ENCODE measurements around the gene JAZF1.

Gene JAZF1

DNA sequence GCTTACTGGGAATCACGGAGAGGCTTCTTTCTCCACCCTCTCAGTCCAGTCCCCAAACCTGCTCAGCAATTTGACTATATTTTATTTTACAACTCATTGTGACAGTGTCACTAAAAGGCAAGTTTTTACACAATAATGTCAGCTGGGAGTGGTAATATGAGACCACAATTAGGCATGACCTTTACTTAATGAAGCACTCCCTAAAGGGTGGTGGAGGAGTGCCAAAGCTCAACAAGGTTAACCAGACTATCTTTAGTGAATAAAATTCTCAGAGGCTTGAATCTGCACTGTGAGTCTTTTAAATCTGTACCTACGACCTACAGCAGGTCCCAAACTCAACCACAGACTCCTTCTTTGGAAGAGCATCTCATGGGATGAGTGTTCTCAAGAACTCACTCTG, 225.0 kb downstream of the JAZF1 start:
- no peak for DNase-seq

DNA sequence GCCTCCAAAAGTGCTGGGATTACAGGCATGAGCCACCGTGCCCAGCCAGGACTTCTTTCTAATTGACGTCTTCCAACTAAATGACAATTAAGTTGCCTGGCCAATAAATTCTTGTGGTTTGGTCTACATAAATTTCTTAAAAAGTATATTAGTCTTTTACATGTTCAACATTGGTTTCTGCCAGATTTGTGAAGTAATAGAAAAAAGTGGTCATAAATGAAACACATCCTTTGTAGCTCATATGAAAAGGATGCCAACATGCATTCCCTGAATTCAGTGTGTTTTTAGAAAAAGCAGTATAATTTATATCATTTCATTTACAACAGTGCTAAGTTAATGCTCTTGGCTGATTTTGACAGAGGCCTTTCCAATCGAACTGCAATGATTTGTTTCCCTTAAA, 225.6 kb downstream of the JAZF1 start:
- DNase-seq = no peak

DNA sequence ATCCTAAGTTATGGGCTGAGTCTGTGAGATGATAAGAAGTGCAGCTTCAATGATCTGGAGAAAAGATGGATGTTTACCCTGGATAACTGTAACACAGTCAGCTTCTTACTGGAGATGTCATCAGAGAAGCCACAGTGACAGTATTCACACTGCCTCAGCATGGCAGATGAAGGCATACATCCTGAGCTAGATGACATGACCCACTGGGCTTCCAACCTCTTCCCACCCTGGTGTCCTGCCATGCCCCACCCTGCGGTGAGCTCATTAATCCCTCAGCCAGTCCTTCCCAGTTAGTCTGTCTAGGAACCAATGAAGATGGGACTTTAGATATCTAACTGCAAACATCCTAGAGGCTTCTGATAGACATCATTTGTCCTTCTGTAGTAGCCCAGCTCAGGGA, 226.8 kb downstream of the JAZF1 start:
- no peak for DNase-seq

DNA sequence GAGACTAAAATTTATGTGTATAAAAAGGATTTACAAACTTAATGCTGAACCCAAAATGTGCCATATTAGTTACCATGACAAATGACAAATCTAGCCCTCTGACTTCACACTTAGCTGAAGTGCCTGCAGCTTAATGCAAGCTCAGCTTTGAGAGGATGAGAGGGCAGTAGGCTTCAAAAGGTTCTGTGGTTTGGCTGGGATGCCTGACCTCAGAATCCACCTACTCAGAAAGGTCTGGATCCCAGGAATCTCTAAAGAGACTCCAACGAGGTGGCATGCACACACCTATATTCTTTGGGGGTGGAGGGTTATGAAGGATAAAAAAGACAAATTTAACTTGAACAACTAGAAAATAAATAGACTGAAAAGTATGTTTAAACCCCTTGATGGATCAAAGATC, 227.2 kb downstream of the JAZF1 start:
- no peak for DNase-seq

DNA sequence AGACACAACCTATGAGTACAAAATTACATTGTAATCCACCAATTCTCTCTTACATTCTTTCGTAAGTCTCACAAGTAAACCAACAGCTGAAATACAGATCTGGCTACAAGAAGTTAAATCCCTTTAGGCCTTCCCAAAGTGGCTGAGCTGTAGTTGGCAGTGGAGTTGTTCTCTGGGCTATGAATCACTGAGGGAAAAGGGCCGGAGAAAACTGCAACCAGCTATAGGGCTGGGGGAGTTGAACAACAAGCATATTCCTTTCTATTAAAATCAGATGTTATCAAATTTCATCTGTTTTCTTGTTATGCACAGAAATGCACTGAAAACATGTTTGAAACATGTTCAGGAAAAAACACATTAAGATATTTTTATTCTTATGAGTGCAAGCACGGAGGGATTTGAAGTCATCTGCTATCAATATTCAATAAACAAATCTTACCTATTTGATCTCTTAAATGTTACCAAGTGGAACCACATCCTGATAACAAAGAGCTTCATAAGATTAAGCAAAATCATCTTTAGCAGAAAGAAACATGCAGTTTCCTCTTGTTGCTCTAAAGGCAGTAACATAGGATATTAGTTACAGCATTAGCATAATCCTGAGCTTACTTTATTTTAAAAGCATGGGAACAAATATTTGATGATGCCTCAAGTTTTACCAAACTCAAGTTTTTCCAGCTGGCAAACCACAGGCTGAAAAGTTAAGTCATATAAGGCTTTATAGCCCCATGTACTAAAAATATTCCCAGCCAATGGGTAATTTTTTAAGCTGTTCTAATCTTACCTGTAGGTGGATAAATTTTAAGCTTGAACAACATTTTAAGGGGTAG, 227.9 kb downstream of the JAZF1 start:
- DNase-seq = no peak

DNA sequence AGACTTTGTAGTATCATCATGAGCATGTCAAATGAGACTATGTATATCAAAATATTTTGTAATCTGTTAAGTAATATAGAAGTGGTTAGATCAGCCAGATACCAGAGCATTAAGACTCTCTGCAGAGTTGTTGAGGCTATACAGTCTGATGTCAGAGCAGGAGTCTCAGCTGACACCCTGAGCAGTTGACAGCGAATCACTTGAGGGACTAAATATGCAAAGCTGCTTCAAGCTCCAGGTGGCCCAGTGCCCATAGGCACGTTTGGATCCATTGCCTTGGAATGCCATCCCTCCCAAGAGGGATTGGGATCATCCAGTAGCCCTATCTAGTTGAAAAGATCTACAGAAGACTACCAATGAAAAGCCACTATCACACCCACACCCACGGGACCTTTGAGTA, 230.5 kb downstream of the JAZF1 start:
- DNase-seq = no peak

DNA sequence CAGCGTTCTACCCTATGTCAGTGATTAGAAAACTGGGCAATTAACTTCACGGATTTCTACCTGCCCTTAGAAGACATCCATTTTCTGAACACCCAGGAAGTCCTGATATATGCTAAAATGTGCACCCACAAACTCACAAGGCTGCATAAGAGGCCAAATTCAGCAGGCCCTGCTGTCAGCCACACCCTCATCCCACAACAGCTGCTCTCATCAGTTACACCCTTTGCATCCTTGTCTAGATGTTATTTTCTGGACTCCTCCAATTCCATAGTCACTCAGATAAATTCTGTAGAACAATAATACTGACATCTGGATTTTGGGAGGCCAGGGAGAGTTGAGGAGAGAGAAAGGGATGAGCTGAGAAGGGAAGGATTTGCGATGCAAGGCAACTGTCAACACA, 231.7 kb downstream of the JAZF1 start:
- no peak for DNase-seq

DNA sequence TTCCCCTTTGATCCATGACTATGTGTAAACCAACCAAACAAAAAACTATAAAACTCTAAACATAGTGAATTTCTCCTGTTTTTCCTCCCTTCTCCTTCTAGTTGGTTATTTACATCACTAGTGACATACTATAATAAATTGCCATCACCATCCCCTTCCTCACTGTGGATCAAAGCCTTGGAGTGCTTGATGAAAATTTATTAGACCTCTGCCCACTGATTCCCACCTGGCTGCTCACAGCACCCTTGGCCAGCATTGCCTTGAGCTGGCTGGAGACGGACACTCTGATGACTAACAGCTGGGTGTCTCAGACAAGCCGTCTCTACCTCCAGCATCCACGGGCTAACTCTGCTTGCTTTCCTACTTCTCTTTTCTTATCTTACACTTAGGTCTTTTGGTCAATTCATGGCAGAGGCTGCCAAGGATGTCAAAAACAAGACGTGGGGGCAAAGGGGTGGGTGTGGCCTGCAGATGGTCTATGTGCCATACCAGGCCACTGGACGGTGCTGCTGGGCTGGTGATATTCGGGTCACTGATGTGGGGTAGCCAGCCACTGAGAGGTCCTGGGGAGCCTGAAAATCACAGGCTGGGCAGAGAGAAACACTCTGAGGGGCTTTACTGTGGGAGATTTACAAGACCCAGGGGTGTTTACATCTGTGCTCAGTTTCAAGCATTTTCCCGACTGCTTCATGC, 232.9 kb downstream of the JAZF1 start:
- no peak for DNase-seq

DNA sequence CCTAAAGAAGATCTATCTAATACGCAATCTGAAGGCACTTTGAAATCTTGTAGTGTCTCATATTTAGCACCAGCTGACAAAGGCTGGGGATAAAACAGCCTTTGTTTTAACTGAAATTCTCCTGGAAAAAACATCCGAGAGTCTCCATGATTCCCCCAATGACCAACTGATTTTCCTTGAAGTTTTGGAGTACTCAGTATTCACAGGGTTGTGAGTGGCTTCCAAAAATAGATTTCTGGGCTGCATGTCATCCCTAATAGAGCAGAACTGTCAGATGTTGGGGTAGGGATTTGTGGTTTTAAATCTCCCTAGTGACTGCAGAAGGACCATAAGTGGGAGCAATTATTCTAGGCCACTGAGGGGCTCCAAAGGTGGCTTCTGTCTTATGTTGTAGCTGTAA, 234.2 kb downstream of the JAZF1 start:
- no peak for DNase-seq

DNA sequence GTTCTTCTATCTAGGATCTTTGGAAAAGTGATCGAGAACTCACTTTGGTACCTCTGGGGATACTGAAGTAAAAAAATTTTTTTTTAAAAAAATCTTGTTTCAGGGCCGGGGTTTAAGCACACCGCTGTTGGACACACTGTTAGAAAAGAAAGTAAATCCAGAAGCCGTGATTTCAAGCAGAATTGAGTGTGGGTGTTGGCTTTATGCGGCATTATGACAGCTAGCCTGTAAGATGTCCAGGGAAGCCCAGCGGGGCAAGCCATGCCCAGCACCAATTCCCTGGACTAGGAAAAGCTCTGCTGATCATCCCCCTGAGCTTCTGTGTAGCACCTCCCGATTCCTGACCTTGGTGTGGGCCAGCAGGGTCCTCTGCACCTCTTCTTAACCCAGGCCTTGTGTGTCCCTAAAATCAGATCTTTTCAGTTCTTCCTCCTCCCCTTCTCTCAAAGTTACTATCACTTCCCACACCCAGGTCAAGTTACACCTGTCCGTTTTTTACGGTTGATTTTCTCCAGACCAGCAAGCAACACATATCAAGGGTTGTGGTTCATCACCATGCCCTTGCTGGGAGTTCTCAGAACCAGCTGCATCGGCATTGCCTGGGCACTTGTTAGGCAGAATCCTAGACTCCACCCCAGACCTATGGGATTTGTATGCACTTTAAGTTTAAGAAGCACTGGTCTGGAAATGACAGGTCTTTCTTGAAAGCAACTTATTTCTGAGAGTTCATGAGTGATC, 235.4 kb downstream of the JAZF1 start:
- DNase-seq = no peak

DNA sequence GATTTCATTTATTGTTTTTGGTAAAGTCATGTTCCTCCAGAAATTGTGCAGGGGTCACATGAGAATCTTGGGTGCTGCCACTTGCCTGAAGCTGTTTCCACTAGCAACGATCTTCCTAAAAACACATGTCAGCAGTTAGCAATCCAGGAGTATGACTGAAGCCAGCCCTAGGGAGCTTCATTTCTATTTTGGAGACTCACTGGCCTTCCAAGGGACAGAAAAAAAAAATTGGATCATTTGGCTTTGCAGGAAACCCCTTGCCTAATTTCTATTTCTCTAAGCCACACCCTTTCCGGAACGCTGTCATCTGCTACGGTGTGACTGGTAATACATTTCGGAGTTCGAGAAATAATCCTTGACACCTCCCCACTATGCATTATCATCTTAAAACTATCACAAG, 236.0 kb downstream of the JAZF1 start:
- no peak for DNase-seq

DNA sequence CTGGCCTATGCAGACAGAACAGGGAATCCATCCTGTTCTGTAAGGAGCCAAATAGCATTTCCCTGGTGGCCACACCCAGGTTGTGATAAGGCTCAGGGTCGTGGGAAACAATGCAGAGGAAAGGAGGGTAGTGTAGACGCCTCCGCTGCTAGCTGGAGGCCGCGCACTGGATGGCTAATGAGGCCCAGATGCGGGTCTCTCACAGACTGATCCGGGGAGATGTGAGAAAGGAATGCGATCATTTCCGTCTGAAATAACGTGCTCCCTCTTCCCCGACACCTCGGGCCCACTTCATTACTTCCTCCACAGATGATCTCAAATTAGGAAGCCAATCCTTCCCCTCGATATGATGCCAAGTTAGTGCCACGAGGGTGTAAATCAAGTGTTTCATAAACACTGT, 237.4 kb downstream of the JAZF1 start:
- no peak for DNase-seq

DNA sequence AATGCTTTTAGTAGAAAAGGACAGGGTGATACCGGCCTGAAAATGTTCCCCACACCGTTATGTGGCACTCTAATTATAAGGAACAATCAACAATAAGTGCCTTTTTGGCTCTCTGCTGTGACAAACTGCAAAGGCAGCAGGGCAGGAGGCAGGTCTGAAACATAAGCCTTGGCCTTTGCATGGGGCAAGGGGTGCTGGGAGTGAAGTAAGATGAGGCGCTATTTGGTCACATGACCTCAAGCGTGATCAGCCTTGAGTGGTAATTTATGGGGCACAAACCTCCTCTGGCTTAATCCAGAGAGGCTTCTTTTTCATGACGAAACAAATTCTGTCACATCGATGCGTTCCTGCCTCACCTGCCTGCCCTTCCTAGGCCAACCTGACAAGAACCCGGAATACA, 237.9 kb downstream of the JAZF1 start:
- no peak for DNase-seq

DNA sequence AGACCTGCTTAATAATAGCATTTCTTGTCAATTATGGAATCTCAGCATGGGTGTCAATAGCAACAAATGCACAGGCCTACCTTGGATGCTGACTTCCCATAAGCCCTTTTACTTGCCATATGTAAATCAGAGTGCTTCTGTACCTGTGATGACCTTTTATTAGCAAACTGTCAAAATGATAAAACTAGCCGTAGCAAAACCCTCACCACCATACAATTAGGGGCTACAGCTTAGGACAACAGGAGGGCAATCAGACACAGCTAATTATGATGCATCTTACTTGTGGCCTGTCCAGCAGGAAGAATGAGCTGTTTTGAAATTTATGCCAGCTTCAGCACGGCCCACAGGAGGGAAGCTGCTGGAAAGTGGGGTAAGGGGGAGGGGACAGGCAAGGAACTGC, 239.1 kb downstream of the JAZF1 start:
- no peak for DNase-seq

DNA sequence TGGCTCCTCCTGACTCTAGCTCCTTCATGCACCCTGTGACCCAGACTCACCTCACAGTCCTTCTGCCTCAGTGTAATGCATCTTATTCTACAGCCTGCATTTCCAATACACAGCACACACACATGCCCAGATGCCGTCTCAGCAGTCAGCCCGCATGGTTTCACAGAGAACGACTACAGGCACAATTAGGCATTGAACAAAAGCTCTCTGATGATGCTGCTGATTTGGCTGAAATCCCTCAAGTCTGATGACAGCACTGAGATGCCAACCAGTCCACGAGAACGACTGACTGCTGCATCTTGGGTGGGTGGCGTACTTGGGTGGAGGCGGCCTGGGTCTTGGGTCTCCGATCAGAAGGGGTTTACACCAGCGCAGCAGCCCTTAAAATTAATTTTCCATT, 240.3 kb downstream of the JAZF1 start:
- DNase-seq = no peak

DNA sequence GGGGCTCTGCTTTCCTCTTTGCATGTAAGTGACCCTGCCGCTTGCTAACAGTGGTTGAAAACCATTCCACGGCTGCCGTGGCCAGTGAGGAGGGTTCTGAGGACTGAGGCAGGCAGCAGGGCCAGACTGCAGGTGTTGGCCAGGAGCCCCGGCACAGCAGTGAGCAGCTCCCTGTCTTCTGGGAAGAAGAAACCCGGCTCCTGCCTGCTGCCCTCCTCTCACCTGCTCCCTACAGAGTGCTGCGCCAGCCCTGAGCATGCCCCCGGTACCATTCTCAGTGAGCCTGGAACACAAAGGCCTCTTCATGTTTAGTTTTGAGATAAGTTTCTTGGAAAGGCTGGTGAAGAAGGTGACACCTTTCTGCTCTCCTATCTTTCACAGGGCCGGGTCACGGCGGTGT, 240.7 kb downstream of the JAZF1 start:
- no peak for DNase-seq

DNA sequence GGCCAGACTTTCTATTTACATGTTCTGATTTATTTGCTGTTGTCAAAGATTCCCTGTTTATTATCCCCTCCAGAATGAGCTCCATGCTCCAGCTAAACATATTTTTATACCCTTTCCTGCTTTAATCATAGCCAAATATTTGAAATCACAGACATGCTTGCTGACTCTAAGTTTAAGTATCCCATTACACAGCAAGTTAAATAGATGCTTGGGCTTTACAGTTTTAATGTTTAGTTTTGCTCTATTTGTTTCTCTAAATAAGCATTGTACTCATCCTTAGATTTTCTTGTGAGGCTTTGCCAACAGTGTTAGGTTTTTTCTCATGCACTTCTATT, 243.9 kb downstream of the JAZF1 start:
- no peak for DNase-seq

DNA sequence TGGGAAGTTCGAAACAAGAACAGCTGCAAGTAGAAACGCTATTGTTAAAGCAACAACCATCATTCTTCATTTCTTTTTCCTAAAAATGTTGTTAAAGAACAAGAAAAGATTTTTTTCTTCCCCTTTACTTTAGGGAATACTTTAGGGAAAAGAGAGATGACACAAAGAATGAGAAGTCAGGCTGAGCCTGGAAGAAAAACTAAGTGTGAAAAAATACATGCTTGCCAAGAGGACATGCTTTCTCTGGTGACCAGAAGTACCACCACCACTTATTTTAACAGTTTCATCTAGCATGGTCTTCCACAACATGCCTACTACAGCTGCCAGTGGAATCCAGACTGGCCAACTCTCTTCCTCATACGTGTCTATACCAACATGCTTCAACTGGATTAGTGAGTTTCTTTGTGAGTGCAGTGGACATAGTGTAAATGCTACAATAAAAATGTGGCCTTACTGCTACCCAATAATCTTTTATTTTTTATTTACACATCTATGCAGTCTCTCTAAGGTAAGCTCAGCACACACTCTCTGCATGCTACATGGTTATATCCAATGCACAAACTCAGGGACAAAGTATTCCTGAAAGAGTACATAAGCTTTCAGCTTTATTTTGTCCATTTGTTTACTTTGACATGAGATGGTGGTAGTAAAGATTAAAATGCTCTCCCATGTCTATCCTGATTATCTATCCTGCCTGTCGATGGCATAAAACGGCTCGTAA, 244.4 kb downstream of the JAZF1 start:
- no peak for DNase-seq

DNA sequence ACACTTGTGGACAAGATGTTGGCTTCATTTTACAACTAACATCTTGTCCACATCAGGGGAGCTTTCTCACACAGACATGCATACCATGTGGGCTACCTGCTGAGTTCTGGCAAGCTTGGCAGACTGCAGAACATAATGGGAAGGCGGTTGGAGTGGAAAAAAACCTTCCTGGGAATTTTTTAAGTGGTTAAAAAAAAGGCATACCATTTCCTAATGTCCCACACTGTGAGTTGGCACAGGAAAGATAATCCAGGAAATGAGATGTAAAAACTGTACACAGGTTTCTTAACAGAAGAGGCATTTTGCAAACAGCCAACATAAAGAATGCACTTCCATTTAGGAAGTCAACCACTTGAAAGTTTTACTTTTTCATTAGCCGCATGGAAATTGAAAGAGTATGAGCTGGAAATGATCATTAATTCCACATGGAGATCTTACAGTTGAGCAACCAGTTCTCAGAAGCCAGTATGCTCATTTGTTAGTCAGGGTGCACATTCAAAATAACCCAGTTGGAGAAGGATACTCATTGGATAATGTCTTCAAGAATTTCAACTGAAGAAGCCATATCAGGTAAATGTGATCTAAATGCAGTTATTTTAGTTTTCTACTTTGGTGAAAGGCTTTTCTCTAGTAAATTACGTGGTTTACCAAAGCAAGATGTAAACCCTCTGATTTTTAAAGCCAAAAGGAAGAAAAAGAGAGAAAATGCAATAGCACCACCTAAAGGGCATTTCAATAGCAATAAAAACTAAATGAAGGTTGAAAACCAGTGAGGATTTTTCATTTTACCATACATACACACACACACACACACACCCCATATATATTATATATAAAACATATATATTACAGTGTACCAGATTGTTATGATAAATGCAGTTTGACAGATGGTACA, 246.7 kb downstream of the JAZF1 start:
- DNase-seq = no peak

DNA sequence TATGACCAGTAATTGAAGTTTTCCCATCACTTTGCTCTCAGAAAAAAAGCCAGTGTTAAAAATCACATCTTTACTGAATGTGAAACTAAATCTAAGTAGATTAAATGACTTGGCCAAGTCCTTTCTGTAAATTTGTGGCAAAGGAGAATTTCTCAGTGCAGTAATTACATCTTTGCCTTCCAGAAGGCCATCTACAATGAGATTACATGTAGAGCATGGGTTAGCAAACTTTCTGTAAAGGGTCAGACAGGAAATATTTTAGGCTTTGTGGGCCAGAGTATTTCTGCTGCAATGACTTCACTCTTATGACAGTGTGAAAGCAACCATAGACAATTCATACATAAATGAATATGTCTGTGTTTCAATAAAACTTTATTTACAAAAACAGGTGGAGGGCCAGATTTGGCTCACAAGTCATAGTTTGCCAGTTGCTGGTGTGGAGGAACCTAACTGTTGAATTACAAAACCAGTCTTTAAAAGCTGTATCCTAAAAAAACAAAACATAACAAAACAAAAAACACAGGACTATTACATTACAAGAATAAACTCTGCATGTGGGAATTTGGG, 249.6 kb downstream of the JAZF1 start:
- DNase-seq = no peak

DNA sequence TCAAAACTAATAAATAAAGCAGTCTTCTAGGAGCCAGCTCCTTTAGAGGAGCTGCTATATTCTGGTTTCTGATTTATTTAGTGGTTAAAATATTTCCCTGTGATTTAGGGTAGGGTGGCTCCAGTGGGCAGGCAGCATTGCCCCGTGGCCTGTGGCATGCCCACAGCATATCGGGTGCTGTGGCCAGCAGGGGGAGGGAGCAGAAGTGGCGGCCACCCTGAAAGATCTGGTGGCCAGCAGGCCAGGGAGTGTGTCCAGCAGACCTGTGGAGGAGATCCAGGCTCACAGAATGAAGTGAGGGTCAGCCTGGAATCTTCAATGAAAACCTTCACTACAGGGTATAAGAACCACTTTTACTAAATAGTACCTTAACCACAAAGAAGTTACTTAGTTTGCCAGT, 251.5 kb downstream of the JAZF1 start:
- no peak for DNase-seq

DNA sequence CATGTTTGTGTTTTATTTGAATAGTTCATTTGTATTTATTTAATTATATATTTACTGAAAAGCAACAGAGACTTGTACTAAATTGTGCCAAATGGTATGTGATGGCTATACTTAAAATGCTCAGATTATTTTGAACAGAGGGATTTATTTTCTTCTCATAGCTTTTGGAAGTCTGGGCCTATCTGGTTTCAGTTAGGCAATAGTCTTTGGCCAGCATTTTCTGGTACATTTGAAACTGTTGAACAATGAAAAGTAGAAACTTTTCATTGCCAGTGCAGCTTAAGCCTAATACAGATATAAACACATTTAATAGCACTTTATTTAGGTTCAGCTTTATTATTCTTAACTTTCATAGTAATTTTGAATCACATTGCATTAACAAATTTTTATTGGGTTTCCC, 252.6 kb downstream of the JAZF1 start:
- no peak for DNase-seq
